Left lung (tissue), 10 donors: ENCODE data around the gene EPM2A. TPM values are rescaled to one million over a fixed set of nuclear protein-coding genes. Genes with fewer than 3 reads are reported as not detected.

Experiments used
- ATAC-seq: fragments of 200-7000 bp; cut with Tn5 transposase; one replicate; pipeline ENCODE4 v1.9.1; 2020; ENCODE audit warnings: moderate library complexity
- DNase-seq, 4 donors: peaks; one replicate each; pipeline ENCODE4 v3.0.0-alpha.2; 2013 to 2020
- H3K27ac ChIP-seq, 2 donors: fragments of 200-600 bp; sonication (generic) in 1 of 2; one replicate each; pipeline versions ENCODE4 v1.5.0 to v1.8.0; 2020 to 2021
- H3K27me3 ChIP-seq, 2 donors: fragments of 200-600 bp; sonication (generic) in 1 of 2; one replicate each; pipeline versions ENCODE4 v1.5.0 to v1.8.0; 2020 to 2021
- H3K36me3 ChIP-seq, 2 donors: fragments of 200-600 bp; sonication (generic) in 1 of 2; one replicate each; pipeline versions ENCODE4 v1.5.0 to v1.8.0; 2020 to 2021
- H3K4me1 ChIP-seq, 2 donors: fragments of 200-600 bp; one replicate each; pipeline ENCODE4 v1.8.0; 2021
- H3K4me3 ChIP-seq, 2 donors: fragments of 200-600 bp; sonication (generic) in 1 of 2; one replicate each; pipeline versions ENCODE4 v1.5.0 to v1.8.0; 2020 to 2021; ENCODE audit warnings: mild to moderate bottlenecking in 1 of 2
- H3K9me3 ChIP-seq, 2 donors: fragments of 200-600 bp; sonication (generic) in 1 of 2; one replicate each; pipeline versions ENCODE4 v1.5.0 to v1.8.0; 2020 to 2021
- CTCF ChIP-seq, 2 donors: fragments of 200-600 bp; sonication (generic) in 1 of 2; IDR thresholded peaks; one replicate each; pipeline versions ENCODE4 v1.5.0 to v1.8.0; 2021; ENCODE audit warnings: antibody characterized with exemption in 2 of 2
- intact Hi-C, 2 donors: fragments of 100-400 bp; cut with DNase I; formaldehyde crosslinking; loops; one replicate each; pipeline versions ENCODE4 v1.11.2 to v1.14.2; 2022
- polyA plus RNA-seq, 6 donors: library from polyadenylated mRNA; unstranded; fragments of 120-200 nt; gene quantifications; one replicate each; pipeline ENCODE4 v1.2.1, GENCODE V29; 2013; ENCODE audit not compliant: insufficient read length in 6 of 6
- total RNA-seq, 2 donors: library from RNA; stranded (reverse); fragmentation: NEBNext Ultra II Directional; extraction: Animal tissue kit (Norgen Biotek cat#: 25700); gene quantifications; one replicate each; pipeline ENCODE4 v1.2.1, GENCODE V29; 2021
- donor health status: DM: no; HTN: yes; CAD: no.
- donor health status: DM: no; HTN: no; CAD: no.

EPM2A gene
- total and polyA plus RNA-seq, 8 donors: 4.9 to 11.0 (median 6.7) TPM

- ATAC-seq (no peak), DNase-seq (no peak)
- H3K27ac ChIP-seq: peak overlapping the region; percentile 93 to 99
- no peak for TF ChIP-seq CTCF (IDR thresholded peaks at IDR 0.05)
- no peaks in the 10 kb centered on the region for H3K27me3 ChIP-seq
- intact Hi-C loops: loop anchor here in 1 of 2 donors (10.0 kb wide), 1 partner anchor 81 kb away; the partner anchor contains the start of gene FBXO30
- no peaks in the 10 kb centered on the region for H3K36me3 ChIP-seq
- H3K4me3 ChIP-seq: peak overlapping the region in 1 of 2 donors; percentile 72
- peaks cover 0 to 33% of the 10 kb centered on the region in 2 donors for H3K4me1 ChIP-seq
- peaks cover 0 to 7% of the 10 kb centered on the region in 2 donors for H3K9me3 ChIP-seq
Measured at GRCh38 chr6:145733810-145734209, 1.5 kb downstream of the EPM2A start.

GRCh38 chr6:145733207-145733606 is 2.1 kb downstream of the EPM2A start:
- Histone ChIP-seq H3K27me3 (no peaks in the 10 kb centered on the region), H3K4me3 (no peak overlapping the region), H3K9me3 (peaks cover 0 to 13% of the 10 kb centered on the region in 2 donors), H3K36me3 (no peaks in the 10 kb centered on the region), H3K4me1 (peaks cover 0 to 33% of the 10 kb centered on the region in 2 donors), H3K27ac (no peak overlapping the region)
- intact Hi-C loops: loop anchor here in 1 of 2 donors (10.0 kb wide), 1 partner anchor 82 kb away; the partner anchor contains the start of gene FBXO30
- ATAC-seq: no peak
- DNase-seq: no peak
- no peak for TF ChIP-seq CTCF (IDR thresholded peaks at IDR 0.05)

GRCh38 chr6:145731447-145731846 is 3.9 kb downstream of the EPM2A start:
- intact Hi-C loops: loop anchor here in 1 of 2 donors (10.0 kb wide), 1 partner anchor 83 kb away; the partner anchor contains the start of gene FBXO30
- no peak for ATAC-seq

GRCh38 chr6:145729887-145730286 is 5.4 kb downstream of the EPM2A start:
- Histone ChIP-seq H3K36me3 (no peaks in the 10 kb centered on the region), H3K4me1 (peaks cover 0 to 21% of the 10 kb centered on the region in 2 donors), H3K9me3 (peaks cover 0 to 24% of the 10 kb centered on the region in 2 donors), H3K27ac (no peak overlapping the region), H3K27me3 (no peaks in the 10 kb centered on the region), H3K4me3 (no peak overlapping the region)
- TF ChIP-seq CTCF (IDR thresholded peaks at IDR 0.05): no peak
- intact Hi-C loops: loop anchor here in 1 of 2 donors (10.0 kb wide), 1 partner anchor 85 kb away; the partner anchor contains the start of gene FBXO30
- ATAC-seq (no peak), DNase-seq (no peak)

More at GRCh38 chr6:145731447-145731846, 3.9 kb downstream of the EPM2A start:
- H3K4me3 ChIP-seq: no peak overlapping the region
- no peaks in the 10 kb centered on the region for H3K36me3 ChIP-seq
- peaks cover 0 to 24% of the 10 kb centered on the region in 2 donors for H3K9me3 ChIP-seq
- H3K27ac ChIP-seq: no peak overlapping the region
- peaks cover 0 to 29% of the 10 kb centered on the region in 2 donors for H3K4me1 ChIP-seq
- DNase-seq: no peak
- TF ChIP-seq CTCF (IDR thresholded peaks at IDR 0.05): no peak
- H3K27me3 ChIP-seq: no peaks in the 10 kb centered on the region

GRCh38 chr6:145728444-145729385 is 6.6 kb downstream of the EPM2A start:
- peaks cover 0 to 10% of the 10 kb centered on the region in 2 donors for H3K4me1 ChIP-seq
- no peak for ATAC-seq
- H3K9me3 ChIP-seq: peaks cover 0 to 28% of the 10 kb centered on the region in 2 donors
- H3K27ac ChIP-seq: no peak overlapping the region
- H3K36me3 ChIP-seq: no peaks in the 10 kb centered on the region
- no peaks in the 10 kb centered on the region for H3K27me3 ChIP-seq
- no peak overlapping the region for H3K4me3 ChIP-seq
- TF ChIP-seq CTCF (IDR thresholded peaks at IDR 0.05): no peak
- intact Hi-C loops: no loop called here
- no peak for DNase-seq
